NOMO-1 treated with dmso at 0.1 percent for 144 hours (cell line): Measurements from ENCODE around the gene ADARB1.
A peak's percentile ranks its signal among the peaks of the same experiment; 100 is the strongest.

ENCODE experiments used
- DNase-seq: peaks from one replicate; lab custom pipeline; 2025; ENCODE audit not compliant: unreplicated experiment; lab: John Stamatoyannopoulos, UW

ADARB1 gene

GRCh38 chr21:45073301-45074047, 906 bp upstream of the ADARB1 start:
- no peak for DNase-seq

DNA sequence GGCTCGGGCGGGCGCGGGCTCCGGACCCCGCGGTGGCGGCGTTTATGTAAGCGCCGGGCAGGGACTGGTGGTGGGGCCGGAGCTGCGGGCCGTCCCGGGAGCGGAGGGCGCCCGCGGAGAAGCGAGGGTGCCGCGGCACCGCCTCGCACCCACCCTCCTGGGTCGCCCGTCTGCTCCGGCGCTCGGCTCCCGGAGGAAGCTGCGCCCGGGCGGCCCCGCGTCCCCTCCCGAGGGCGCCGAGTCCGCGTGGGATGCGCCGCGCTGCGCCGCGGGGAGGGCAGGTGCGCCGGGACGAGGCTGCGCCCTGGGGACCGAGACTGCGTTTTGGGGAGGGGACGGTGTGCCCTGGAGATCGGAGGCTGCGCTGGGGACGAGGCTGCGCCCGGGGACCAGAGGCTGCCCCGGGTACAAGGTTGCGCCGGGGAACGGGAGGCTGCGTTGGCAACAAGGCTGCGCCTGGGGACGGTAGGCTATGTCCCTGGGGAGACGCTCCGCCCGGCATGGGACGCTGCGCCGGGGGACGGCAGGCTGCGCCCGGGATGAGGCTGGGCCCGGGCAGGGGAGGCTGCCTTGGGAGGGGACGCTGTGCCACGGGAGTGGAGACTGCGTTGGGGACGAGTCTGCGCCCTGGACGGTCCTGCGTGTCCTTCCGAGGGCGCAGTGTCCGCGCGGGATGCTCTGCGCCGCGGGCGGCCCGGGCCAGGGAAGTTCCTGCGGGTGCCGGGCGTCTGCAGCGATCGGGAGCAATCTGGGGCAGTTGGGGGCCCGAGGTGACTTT, 627 bp downstream of the ADARB1 start:
- no peak for DNase-seq

DNA sequence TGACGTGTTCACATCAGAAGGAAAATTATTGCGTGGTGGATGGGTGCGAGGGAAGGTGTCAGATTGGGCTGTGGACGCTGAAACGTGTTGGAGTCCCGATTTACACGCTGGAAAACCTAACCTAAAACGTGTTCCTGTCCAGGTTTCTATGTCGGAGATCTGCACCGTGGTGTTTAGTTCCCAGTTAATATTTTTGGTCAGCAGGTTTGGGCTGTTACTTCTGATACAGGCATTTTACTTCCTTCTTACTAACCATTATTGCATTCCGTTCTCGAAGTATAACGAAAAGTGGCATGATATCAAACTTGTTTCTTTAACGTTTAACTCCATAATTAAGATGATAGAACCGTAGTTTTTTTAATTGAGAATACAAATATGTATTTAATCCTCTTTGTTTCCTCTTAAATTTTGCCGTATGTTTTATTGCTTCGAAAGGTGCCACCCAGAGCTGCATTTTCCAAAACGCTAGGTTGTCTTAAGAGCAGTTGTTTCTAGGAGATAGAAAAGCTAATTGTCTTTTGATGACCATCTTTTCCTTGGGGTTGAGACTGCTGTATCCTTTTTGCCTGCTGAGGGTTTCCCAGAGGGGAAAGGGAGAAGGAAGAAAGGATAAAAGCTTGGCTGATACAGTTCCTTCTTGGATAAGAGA, 1.3 kb downstream of the ADARB1 start:
- no peak for DNase-seq

DNA sequence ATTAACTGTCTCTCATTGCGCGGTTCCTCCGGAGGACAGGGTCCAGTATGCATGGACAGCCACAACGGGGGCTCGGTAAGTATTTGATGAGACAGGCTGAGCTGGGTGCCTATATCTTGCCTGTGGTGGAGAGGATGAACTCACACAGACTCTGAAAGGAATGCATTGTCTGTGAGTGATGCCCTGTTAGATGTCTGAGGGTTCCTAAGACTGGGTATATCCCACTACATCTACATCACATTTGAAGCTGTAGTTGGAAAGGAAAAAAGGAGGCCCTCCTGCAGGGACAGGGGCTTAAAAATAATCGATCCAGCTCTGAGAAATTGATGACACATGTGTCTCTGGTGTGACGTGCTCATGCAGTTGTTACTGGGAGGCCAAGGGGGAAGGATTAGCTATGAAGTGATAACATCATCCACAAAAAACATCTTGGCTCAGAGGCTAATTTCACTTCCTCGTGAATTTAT, 1.9 kb downstream of the ADARB1 start:
- no peak for DNase-seq

DNA sequence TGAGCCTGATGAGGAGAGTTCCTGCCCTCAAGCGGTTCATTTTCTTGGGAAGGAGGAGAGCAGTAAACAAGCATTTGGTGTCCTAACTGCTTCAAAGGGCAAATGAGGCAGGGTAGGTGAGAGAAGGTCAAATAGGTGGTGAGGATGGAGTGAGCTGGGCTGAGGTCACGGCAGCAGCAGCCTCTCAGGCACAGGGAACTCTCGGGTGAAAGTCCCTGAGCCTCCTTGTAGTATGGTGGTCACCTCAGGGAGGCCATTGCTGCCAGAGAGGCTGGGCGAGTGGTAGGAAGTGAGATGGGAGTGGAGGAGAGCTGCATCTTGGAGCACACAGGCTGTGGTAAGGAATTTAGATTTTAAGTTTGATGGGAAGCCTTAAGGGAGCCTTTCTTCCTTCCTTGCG, 4.0 kb downstream of the ADARB1 start:
- no peak for DNase-seq

DNA sequence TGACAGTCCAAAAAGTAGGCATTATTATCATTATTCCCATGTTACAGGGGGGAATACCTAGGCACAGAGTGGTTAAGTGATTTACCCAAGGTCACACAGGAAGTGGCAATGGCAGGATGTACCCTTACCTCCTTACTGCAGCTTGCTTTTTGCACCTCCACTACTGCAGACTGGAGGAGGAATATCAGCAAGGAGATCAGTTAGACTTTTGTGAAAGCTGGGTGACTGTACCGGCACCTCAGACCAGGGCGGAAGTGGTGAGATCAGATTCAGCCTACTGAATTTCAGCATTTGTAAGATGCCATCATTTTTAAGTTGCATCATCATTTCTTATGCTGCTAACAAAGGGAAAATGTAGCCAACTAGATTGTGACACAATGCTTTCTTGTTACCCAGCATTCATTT, 4.5 kb downstream of the ADARB1 start:
- DNase-seq, result peak; percentile 75

DNA sequence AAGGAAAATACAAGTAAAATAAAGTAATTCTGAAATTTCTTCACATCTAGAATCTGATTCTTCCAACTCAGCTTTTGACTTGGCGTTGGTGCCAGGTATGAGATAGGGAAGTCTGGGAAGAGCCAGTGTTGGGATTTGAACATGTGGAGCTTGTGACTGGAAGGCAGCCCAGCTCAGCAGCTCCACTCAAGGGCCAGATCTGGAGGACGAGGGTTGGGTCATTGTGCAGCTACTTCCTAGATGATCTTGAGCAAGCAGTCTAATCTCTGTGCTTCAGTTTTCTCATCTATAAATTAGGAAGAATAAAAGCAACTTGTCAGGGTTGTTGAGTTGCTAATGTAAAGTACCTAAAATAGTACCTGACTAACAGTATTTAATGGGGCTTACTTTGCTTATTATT, 5.0 kb downstream of the ADARB1 start:
- DNase-seq, result peak; percentile 10

- no peak for DNase-seq
These were observed 5.9 kb downstream of the ADARB1 start for GRCh38 chr21:45080232-45080631.

GRCh38 chr21:45080639-45081414, 6.4 kb downstream of the ADARB1 start:
- DNase-seq, result no peak

- DNase-seq, result no peak
These were observed 7.3 kb downstream of the ADARB1 start for GRCh38 chr21:45081636-45082035.

- DNase-seq, result no peak
These were observed 8.4 kb downstream of the ADARB1 start for GRCh38 chr21:45082736-45083135.

- DNase-seq, result no peak
These were observed 9.7 kb downstream of the ADARB1 start for GRCh38 chr21:45084121-45084520.

GRCh38 chr21:45084881-45085536, 10.6 kb downstream of the ADARB1 start:
- DNase-seq, result no peak

DNA sequence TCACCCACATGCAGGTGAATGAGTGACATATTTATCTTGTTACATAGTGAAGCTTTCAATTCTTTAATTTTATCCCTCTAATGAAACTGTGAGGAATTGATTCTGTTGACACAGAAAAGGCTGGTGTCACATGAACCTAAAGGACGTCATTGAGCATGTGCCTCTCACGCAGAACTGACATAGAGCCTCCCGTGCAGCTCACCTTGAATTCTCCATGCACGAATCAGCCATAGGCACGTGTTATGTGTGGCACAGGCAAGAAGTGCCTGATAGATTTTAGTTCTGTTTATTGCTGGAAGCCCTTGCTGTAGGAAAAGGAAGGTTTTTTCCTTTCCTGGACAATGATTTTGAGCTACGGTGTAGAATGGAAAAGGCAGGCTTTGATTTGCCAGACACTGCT, 11.3 kb downstream of the ADARB1 start:
- no peak for DNase-seq

- DNase-seq, result no peak
These were observed 12.1 kb downstream of the ADARB1 start for GRCh38 chr21:45086337-45086958.

GRCh38 chr21:45087022-45087823, 12.8 kb downstream of the ADARB1 start:
- peak; percentile 33 for DNase-seq

DNA sequence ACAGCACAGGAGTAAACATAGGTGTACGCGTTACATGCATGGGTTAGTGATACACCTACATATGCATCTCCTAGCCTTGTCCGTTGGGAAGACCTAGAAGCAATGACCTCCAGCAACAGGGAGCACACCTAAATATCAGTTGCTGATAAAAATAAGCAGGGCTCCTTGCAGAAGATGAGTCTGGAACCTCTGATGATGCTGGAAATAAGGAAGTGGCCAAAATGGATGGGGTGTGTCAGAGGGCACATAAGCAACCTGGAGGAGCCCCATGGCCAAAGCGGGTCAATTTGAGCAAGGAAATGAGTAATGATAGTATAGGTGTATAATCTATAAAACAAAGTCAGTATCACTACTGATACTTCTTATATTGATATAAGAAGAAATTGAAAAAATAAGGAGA, 13.7 kb downstream of the ADARB1 start:
- no peak for DNase-seq

DNA sequence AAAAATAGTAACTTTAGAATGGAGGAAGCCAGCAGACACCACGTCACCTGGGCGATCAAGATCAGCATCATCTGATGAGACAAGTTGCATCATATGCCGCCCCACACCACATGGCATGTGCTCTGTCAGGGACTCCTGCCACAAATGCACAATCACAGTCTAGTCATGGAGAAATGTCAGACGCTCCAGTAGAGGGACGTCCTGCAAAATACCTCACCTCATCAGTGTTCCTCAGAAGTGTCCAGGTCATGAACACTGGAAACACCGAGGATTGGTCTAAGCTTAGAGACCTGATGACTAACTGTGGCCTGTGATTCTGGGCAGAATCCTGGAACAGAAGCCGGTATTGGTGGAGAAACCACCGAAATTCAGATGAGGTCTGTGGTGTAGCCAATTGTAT, 14.3 kb downstream of the ADARB1 start:
- DNase-seq, result no peak

DNA sequence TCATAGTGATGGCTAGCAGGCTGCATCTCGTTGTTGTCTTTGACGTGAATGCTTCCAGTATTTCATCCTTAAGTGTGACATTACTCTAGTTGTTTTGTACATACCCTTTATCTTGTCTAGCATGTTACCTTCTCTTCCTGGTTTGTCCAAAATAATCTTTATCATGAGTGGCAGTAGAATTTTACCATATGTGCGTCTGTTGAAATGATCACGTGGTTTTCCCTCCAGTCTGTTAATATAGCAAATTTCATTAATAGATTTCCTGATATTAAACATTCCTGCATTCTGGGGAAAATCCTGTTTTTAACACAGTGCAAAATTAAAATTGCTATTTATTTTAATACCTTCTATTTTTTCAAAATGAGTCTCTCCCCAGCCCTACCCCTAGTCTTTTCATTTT, 15.6 kb downstream of the ADARB1 start:
- DNase-seq, result no peak
